HepG2 (cell line): Measurements from ENCODE around the gene ALK. TPM values are rescaled to one million over a fixed set of nuclear protein-coding genes. Genes with fewer than 3 reads are reported as not detected.

Experiments
- ATAC-seq: fragments of 200-7000 bp; cut with Tn5 transposase; 3 replicates; pipeline ENCODE4 v1.9.1; 2020; ENCODE audit warnings: mild to moderate bottlenecking, moderate library complexity
- BruUV-seq: library from RNA; stranded (reverse); fragments of 400-500 nt; replicated peaks from 2 replicates; lab custom pipeline; 2021; lab: Mats Ljungman, UMichigan
- CTCF ChIA-PET: fragments of 300-600 bp; formaldehyde crosslinking; extraction: SDS; loops from one replicate; lab custom pipeline; 2021; ENCODE audit warnings: low total read pairs, inconsistent platforms, low intra/inter-chr PET ratio; lab: Yijun Ruan, JAX
- POLR2A ChIA-PET: fragments of 350-600 bp; sonication (Branson Sonifier 250); formaldehyde crosslinking; loops from one replicate; lab custom pipeline; 2020; ENCODE audit warnings: antibody characterized with exemption, inconsistent platforms; lab: Yijun Ruan, JAX
- DNase-seq: peaks from one replicate; pipeline ENCODE4 v3.0.0-alpha.2; 2015; ENCODE audit warnings: low spot score
- FAIRE-seq: peaks from 3 replicates; lab custom pipeline; 2011; peaks lifted over from hg19 to GRCh38; lab: Jason Lieb, UNC
- H2AFZ ChIP-seq: one replicate; pipeline ENCODE4 v1.6.1; 2011; ENCODE audit warnings: low read length, inconsistent platforms
- H3K27ac ChIP-seq: fragments of 300-600 bp; 3 replicates; pipeline ENCODE4 v1.8.0; 2011; ENCODE audit warnings: mixed run types, mild to moderate bottlenecking, mixed read lengths, low read length, inconsistent platforms; ENCODE audit not compliant: insufficient read depth; ENCODE audit errors: extremely low read length
- H3K27me3 ChIP-seq, 2 experiments: fragments of 200-600 bp in 1 of 2; 2 replicates in 1 of 2; 3 replicates in 1 of 2; pipeline versions ENCODE4 v1.6.0 to v1.8.0; 2011; ENCODE audit warnings: low read length in 2 of 2, mild to moderate bottlenecking in 2 of 2, moderate library complexity in 2 of 2, inconsistent platforms in 1 of 2; ENCODE audit not compliant: insufficient read depth in 2 of 2, control insufficient read depth in 1 of 2
- H3K36me3 ChIP-seq, 2 experiments: fragments of 200-600 bp in 1 of 2; replicated peaks in 1 of 2; 2 replicates in 1 of 2; 3 replicates in 1 of 2; pipeline versions ENCODE4 v1.5.1 to v1.8.0; 2011; ENCODE audit warnings: low read length in 2 of 2, inconsistent platforms in 1 of 2; ENCODE audit not compliant: insufficient read depth in 2 of 2, control insufficient read depth in 1 of 2
- H3K4me1 ChIP-seq: 2 replicates; pipeline ENCODE4 v1.5.1; 2012; ENCODE audit warnings: low read length, inconsistent platforms; ENCODE audit not compliant: insufficient read depth
- H3K4me2 ChIP-seq: 2 replicates; pipeline ENCODE4 v1.6.0; 2011; ENCODE audit warnings: low read depth, low read length, inconsistent platforms
- H3K4me3 ChIP-seq, 3 experiments: fragments of 200-600 bp in 1 of 3; sonication (generic), shearing (Covaris generic) in 1 of 3; replicated peaks in 1 of 3; 2 replicates each; pipeline ENCODE4 v1.5.1; 2011 to 2016; ENCODE audit warnings: low read length in 3 of 3, inconsistent platforms in 2 of 3, low read depth in 2 of 3, mild to moderate bottlenecking in 2 of 3, control low read depth in 1 of 3, mixed read lengths in 1 of 3; ENCODE audit not compliant: insufficient read depth in 1 of 3
- H3K79me2 ChIP-seq: one replicate; pipeline ENCODE4 v1.6.1; 2011; ENCODE audit warnings: low read length, inconsistent platforms; ENCODE audit not compliant: insufficient read depth
- H3K9ac ChIP-seq: 2 replicates; pipeline ENCODE4 v1.6.0; 2011; ENCODE audit warnings: mild to moderate bottlenecking, low read depth, low read length, inconsistent platforms; ENCODE audit not compliant: insufficient read depth
- H3K9me3 ChIP-seq: 2 replicates; pipeline ENCODE4 v1.5.1; 2012; ENCODE audit warnings: mild to moderate bottlenecking, low read length
- H4K20me1 ChIP-seq: 2 replicates; pipeline ENCODE4 v1.6.0; 2011; ENCODE audit warnings: inconsistent platforms, mild to moderate bottlenecking, low read length, moderate library complexity; ENCODE audit not compliant: insufficient read depth
- JUNB ChIP-seq: sonication (generic); formaldehyde crosslinking; IDR thresholded peaks from 2 replicates; pipeline ENCODE4 v1.8.0; 2022; ENCODE audit warnings: missing genetic modification reagents, mild to moderate bottlenecking, borderline replicate concordance
- MTF2 ChIP-seq: sonication (generic); formaldehyde crosslinking; IDR thresholded peaks from 2 replicates; pipeline ENCODE4 v1.5.0; 2020; ENCODE audit warnings: missing genetic modification reagents, borderline replicate concordance
- NFE2 ChIP-seq: sonication (generic); formaldehyde crosslinking; IDR thresholded peaks from 2 replicates; pipeline ENCODE4 v1.4.0; 2020; ENCODE audit warnings: missing genetic modification reagents
- NR1H2 ChIP-seq: sonication (generic); formaldehyde crosslinking; IDR thresholded peaks from 2 replicates; pipeline ENCODE4 v1.8.1; 2022; ENCODE audit warnings: low read depth, missing genetic modification reagents, borderline replicate concordance
- PHF8 ChIP-seq: sonication (generic); formaldehyde crosslinking; IDR thresholded peaks from 2 replicates; pipeline ENCODE4 v1.5.0; 2020; ENCODE audit warnings: missing genetic modification reagents
- SYNCRIP ChIP-seq: fragments of 200-400 bp; formaldehyde crosslinking; IDR thresholded peaks from 2 replicates; pipeline ENCODE4 v1.6.1; 2018; ENCODE audit warnings: mild to moderate bottlenecking, low read depth, low read length; ENCODE audit not compliant: insufficient read depth
- ZBTB21 ChIP-seq: sonication (generic); formaldehyde crosslinking; IDR thresholded peaks from 2 replicates; pipeline ENCODE4 v1.4.0; 2020; ENCODE audit warnings: missing genetic modification reagents
- ZFX ChIP-seq: sonication (generic); formaldehyde crosslinking; IDR thresholded peaks from 2 replicates; pipeline ENCODE4 v1.4.0; 2020; ENCODE audit warnings: mild to moderate bottlenecking, low read depth, missing genetic modification reagents, moderate library complexity
- ZNF225 ChIP-seq: sonication (generic); formaldehyde crosslinking; IDR thresholded peaks from 2 replicates; pipeline ENCODE4 v1.4.0; 2020; ENCODE audit warnings: mild to moderate bottlenecking, missing genetic modification reagents
- ZNF550 ChIP-seq: sonication (generic); formaldehyde crosslinking; IDR thresholded peaks from 2 replicates; pipeline ENCODE4 v1.4.0; 2020; ENCODE audit warnings: mild to moderate bottlenecking, missing genetic modification reagents, borderline replicate concordance
- ZNF552 ChIP-seq: sonication (generic); formaldehyde crosslinking; IDR thresholded peaks from 2 replicates; pipeline ENCODE4 v1.9.0; 2022; ENCODE audit warnings: missing genetic modification reagents, mild to moderate bottlenecking, borderline replicate concordance
- ZNF850 ChIP-seq: sonication (generic); formaldehyde crosslinking; conservative IDR thresholded peaks from 2 replicates; pipeline ENCODE4 v1.9.0; 2021; ENCODE audit warnings: mild to moderate bottlenecking, missing genetic modification reagents
- ZSCAN29 ChIP-seq: sonication (generic); formaldehyde crosslinking; conservative IDR thresholded peaks from 2 replicates; pipeline ENCODE4 v1.4.0; 2020; ENCODE audit warnings: mild to moderate bottlenecking, missing genetic modification reagents
- WGBS: methylation state at CpG from one replicate; pipeline ENCODE4 v1.1.6; 2017; ENCODE audit warnings: low lambda C conversion rate; 5-methylcytosine and 5-hydroxymethylcytosine counted together
- in situ Hi-C: cut with HindIII; loops from 2 replicates; pipeline ENCODE4 v1.10.0; 2017; ENCODE audit warnings: low pct_unique_long_range_greater_than_20kb; ENCODE audit not compliant: extremely low pct_ligation_motif_present
- intact Hi-C: fragments of 100-400 bp; cut with micrococcal nuclease; formaldehyde crosslinking; loops from one replicate; pipeline ENCODE4 v1.10.0; 2022; ENCODE audit not compliant: unreplicated experiment
- polyA plus RNA-seq, 8 experiments: library from polyadenylated mRNA; depleted of rRNA in 3 of 8; stranded (reverse) in 7 of 8; unstranded in 1 of 8; fragments of >200 nt; fragmentation: Illumina TruSeq in 4 of 8; extraction: Trizol in 4 of 8; gene quantifications; 2 replicates each; pipeline versions ENCODE4 v1.2.1 to v1.2.3, GENCODE V29; 2011 to 2016; ENCODE audit warnings: low read depth in 4 of 8, missing spikeins in 1 of 8, mixed read lengths in 1 of 8; ENCODE audit not compliant: insufficient read depth in 1 of 8
- total RNA-seq, 5 experiments: library from RNA; depleted of rRNA; stranded (reverse); fragments of >200 nt; fragmentation: Illumina TruSeq; extraction: Trizol; gene quantifications; 2 replicates each; pipeline ENCODE4 v1.2.3, GENCODE V29; 2016; ENCODE audit warnings: low read depth in 1 of 5
- TF ChIP-seq, protein P1 (sequence below): sonication (generic); formaldehyde crosslinking; IDR thresholded peaks from 2 replicates; pipeline ENCODE4 v1.8.1; 2023; ENCODE audit warnings: mild to moderate bottlenecking, inconsistent platforms, moderate library complexity, missing genetic modification reagents, borderline replicate concordance
- TF ChIP-seq, protein P2 (sequence below): sonication (generic); formaldehyde crosslinking; IDR thresholded peaks from 2 replicates; pipeline ENCODE4 v1.5.1; 2020; ENCODE audit warnings: mild to moderate bottlenecking, missing genetic modification reagents, moderate library complexity

ALK gene
- total and polyA plus RNA-seq, 2 of the 13 experiments (the other 11 are each of a cell fraction or from before 2014, with no cell fraction given), result not detected

DNA sequence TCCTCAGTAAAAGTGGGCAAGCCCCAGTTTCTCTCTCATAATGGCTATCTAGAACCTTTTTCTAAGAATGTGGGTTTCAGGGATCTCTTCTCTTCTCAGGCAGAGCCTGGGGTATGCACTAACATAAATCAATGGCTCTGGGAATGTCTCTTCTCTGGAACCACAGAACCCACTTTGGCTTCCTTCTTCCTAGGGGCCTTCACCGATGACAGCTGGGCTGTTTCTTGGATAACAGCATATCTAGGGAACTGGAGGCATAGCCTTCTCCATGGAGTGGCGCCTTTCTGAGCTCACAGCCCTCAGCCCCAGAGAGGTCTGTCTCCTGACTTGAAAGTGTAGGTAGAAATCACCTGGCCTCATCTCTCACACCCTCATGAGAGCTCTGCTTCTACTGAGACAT lies 558.3 kb downstream of the ALK start:
- TF ChIP-seq JUNB (CRISPR knock-in tag), result no peak
- TF ChIP-seq, protein P1, sequence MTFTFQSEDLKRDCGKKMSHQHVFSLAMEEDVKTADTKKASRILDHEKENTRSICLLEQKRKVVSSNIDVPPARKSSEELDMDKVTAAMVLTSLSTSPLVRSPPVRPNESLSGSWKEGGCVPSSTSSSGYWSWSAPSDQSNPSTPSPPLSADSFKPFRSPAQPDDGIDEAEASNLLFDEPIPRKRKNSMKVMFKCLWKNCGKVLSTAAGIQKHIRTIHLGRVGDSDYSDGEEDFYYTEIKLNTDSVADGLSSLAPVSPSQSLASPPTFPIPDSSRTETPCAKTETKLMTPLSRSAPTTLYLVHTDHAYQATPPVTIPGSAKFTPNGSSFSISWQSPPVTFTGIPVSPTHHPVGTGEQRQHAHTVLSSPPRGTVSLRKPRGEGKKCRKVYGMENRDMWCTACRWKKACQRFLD, result no peak
- POLR2A ChIA-PET, result no interaction called here

DNA sequence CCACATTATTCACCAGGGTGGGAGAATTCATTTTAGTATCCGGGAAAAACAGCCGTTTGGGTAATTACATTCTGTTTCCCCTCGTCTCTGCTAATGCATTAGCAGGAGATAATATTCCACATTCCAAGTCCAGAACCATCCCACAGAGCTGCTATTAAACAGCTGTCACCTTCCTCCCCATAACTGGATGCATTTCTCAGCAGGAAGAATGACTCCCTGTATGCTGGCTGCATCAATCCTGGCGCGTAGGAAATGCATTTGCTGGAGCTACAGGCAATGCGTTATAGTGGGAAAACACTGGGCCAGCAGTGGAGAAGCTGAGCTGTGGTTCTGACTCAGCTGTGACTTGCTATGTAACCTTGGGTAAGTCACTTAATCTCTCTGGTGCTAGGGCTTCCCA lies 560.2 kb downstream of the ALK start:
- intact Hi-C loops (no loop called here), in situ Hi-C loops (no loop called here)
- DNase-seq, result no peak
- H3K79me2 ChIP-seq, result no peaks in the 10 kb centered on the region
- H3K27ac ChIP-seq, result no peak overlapping the region
- H3K27me3 ChIP-seq, result no peaks in the 10 kb centered on the region
- no peak overlapping the region for H2AFZ ChIP-seq
- no peaks in the 10 kb centered on the region for H3K4me1 ChIP-seq
- ChIA-PET CTCF (no interaction called here), POLR2A (no interaction called here)
- H3K4me2 ChIP-seq, result no peak overlapping the region
- no peak overlapping the region for H3K4me3 ChIP-seq
- no peak overlapping the region for H3K9ac ChIP-seq
- FAIRE-seq, result no peak
- H3K36me3 ChIP-seq, result no peaks in the 10 kb centered on the region
- H3K9me3 ChIP-seq, result no peaks in the 10 kb centered on the region
- no peak for ATAC-seq
- 43% methylated on average over 6 of the region's 6 CpGs for WGBS
- no TSS peak for BruUV-seq
- no peaks in the 10 kb centered on the region for H4K20me1 ChIP-seq
- TF ChIP-seq ZNF550 (no peak), MTF2 (CRISPR knock-in tag) (no peak), ZNF552 (CRISPR knock-in tag) (no peak), ZBTB21 (CRISPR knock-in tag) (no peak), ZFX (no peak), ZNF850 (CRISPR knock-in tag) (no peak), ZNF225 (CRISPR knock-in tag) (no peak), NR1H2 (no peak), ZSCAN29 (CRISPR knock-in tag) (no peak), SYNCRIP (no peak), NFE2 (CRISPR knock-in tag) (no peak), PHF8 (CRISPR knock-in tag) (no peak)
- TF ChIP-seq, protein P2, sequence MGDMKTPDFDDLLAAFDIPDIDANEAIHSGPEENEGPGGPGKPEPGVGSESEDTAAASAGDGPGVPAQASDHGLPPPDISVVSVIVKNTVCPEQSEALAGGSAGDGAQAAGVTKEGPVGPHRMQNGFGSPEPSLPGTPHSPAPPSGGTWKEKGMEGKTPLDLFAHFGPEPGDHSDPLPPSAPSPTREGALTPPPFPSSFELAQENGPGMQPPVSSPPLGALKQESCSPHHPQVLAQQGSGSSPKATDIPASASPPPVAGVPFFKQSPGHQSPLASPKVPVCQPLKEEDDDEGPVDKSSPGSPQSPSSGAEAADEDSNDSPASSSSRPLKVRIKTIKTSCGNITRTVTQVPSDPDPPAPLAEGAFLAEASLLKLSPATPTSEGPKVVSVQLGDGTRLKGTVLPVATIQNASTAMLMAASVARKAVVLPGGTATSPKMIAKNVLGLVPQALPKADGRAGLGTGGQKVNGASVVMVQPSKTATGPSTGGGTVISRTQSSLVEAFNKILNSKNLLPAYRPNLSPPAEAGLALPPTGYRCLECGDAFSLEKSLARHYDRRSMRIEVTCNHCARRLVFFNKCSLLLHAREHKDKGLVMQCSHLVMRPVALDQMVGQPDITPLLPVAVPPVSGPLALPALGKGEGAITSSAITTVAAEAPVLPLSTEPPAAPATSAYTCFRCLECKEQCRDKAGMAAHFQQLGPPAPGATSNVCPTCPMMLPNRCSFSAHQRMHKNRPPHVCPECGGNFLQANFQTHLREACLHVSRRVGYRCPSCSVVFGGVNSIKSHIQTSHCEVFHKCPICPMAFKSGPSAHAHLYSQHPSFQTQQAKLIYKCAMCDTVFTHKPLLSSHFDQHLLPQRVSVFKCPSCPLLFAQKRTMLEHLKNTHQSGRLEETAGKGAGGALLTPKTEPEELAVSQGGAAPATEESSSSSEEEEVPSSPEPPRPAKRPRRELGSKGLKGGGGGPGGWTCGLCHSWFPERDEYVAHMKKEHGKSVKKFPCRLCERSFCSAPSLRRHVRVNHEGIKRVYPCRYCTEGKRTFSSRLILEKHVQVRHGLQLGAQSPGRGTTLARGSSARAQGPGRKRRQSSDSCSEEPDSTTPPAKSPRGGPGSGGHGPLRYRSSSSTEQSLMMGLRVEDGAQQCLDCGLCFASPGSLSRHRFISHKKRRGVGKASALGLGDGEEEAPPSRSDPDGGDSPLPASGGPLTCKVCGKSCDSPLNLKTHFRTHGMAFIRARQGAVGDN, result no peak

More for the DNA sequence above, 558.3 kb downstream of the ALK start:
- Histone ChIP-seq H3K9ac (no peak overlapping the region), H4K20me1 (no peaks in the 10 kb centered on the region), H3K27ac (no peak overlapping the region), H2AFZ (no peak overlapping the region), H3K79me2 (no peaks in the 10 kb centered on the region), H3K4me1 (no peaks in the 10 kb centered on the region), H3K4me2 (no peak overlapping the region), H3K36me3 (no peaks in the 10 kb centered on the region), H3K4me3 (no peak overlapping the region), H3K9me3 (no peaks in the 10 kb centered on the region), H3K27me3 (peaks cover 0 to 3% of the 10 kb centered on the region in 2 experiments; a peak in 1 of 5 replicates)
- CTCF ChIA-PET, result no interaction called here
- intact Hi-C loops (no loop called here), in situ Hi-C loops (no loop called here)
- WGBS, result 0% methylated on average over 2 of the region's 2 CpGs
- FAIRE-seq, result no peak
- BruUV-seq, result no TSS peak
- no peak for ATAC-seq
- no peak for DNase-seq
